ENCODE data around the gene PRDM13. TPM values are rescaled to one million over a fixed set of nuclear protein-coding genes. Genes with fewer than 3 reads are reported as not detected.

Gene PRDM13
- total RNA-seq, 1 experiment from 2014 or later: 1.3 TPM

- H3K27me3 Mint-ChIP-seq (ENCODE audit: unreplicated experiment): peaks cover 79% of the 10 kb centered on the region
- intact Hi-C loops (cut with micrococcal nuclease; ENCODE audit: unreplicated experiment): no loop called here
- TF ChIP-seq CTCF (IDR thresholded peaks at IDR 0.05; ENCODE audit: unreplicated experiment): no peak
- no peaks in the 10 kb centered on the region for H3K9me3 Mint-ChIP-seq (ENCODE audit: low read depth, unreplicated experiment)
- H3K27ac Mint-ChIP-seq (ENCODE audit: unreplicated experiment): no peak overlapping the region
- no TSS peak for BruUV-seq (replicated peaks)
- H3K36me3 Mint-ChIP-seq (ENCODE audit: insufficient read depth, unreplicated experiment): peaks cover 3% of the 10 kb centered on the region
- H3K4me3 Mint-ChIP-seq (ENCODE audit: low read depth, unreplicated experiment): no peak overlapping the region
- CTCF ChIA-PET: interaction anchor here (1.3 kb wide), 1 partner anchor 21 kb away, joined by 5 read pairs; no protein-coding TSS in a partner anchor
- H3K4me1 Mint-ChIP-seq (ENCODE audit: low read depth, unreplicated experiment): no peaks in the 10 kb centered on the region
- DNase-seq: no peak
Measured at GRCh38 chr6:99608886-99609482, 2.4 kb downstream of the PRDM13 start.

- intact Hi-C loops (cut with micrococcal nuclease; ENCODE audit: unreplicated experiment): no loop called here
- no peak for DNase-seq
- H3K4me1 Mint-ChIP-seq (ENCODE audit: low read depth, unreplicated experiment): no peaks in the 10 kb centered on the region
- H3K4me3 Mint-ChIP-seq (ENCODE audit: low read depth, unreplicated experiment): no peak overlapping the region
- peaks cover 69% of the 10 kb centered on the region for H3K27me3 Mint-ChIP-seq (ENCODE audit: unreplicated experiment)
- H3K27ac Mint-ChIP-seq (ENCODE audit: unreplicated experiment): no peak overlapping the region
- TF ChIP-seq CTCF (IDR thresholded peaks at IDR 0.05; ENCODE audit: unreplicated experiment): no peak
- no TSS peak for BruUV-seq (replicated peaks)
- CTCF ChIA-PET: interaction anchor here (1.3 kb wide), 1 partner anchor 22 kb away, joined by 5 read pairs; no protein-coding TSS in a partner anchor
- peaks cover 14% of the 10 kb centered on the region for H3K36me3 Mint-ChIP-seq (ENCODE audit: insufficient read depth, unreplicated experiment)
- no peaks in the 10 kb centered on the region for H3K9me3 Mint-ChIP-seq (ENCODE audit: low read depth, unreplicated experiment)
Measured at GRCh38 chr6:99609905-99610489, 3.4 kb downstream of the PRDM13 start.

- no peak overlapping the region for H3K4me3 Mint-ChIP-seq (ENCODE audit: low read depth, unreplicated experiment)
- no peak for TF ChIP-seq CTCF (IDR thresholded peaks at IDR 0.05; ENCODE audit: unreplicated experiment)
- H3K27ac Mint-ChIP-seq (ENCODE audit: unreplicated experiment): no peak overlapping the region
- no peak for DNase-seq
- intact Hi-C loops (cut with micrococcal nuclease; ENCODE audit: unreplicated experiment): no loop called here
- H3K4me1 Mint-ChIP-seq (ENCODE audit: low read depth, unreplicated experiment): no peaks in the 10 kb centered on the region
- H3K27me3 Mint-ChIP-seq (ENCODE audit: unreplicated experiment): peaks cover 57% of the 10 kb centered on the region
- H3K9me3 Mint-ChIP-seq (ENCODE audit: low read depth, unreplicated experiment): no peaks in the 10 kb centered on the region
- peaks cover 14% of the 10 kb centered on the region for H3K36me3 Mint-ChIP-seq (ENCODE audit: insufficient read depth, unreplicated experiment)
- BruUV-seq (replicated peaks): no TSS peak
- CTCF ChIA-PET: no interaction called here
Measured at GRCh38 chr6:99611148-99611547, 4.5 kb downstream of the PRDM13 start.

- H3K9me3 Mint-ChIP-seq (ENCODE audit: low read depth, unreplicated experiment): no peaks in the 10 kb centered on the region
Measured at GRCh38 chr6:99612551-99613408, 6.1 kb downstream of the PRDM13 start.

More at GRCh38 chr6:99612551-99613408, 6.1 kb downstream of the PRDM13 start:
- no TSS peak for BruUV-seq (replicated peaks)
- CTCF ChIA-PET: interaction anchor here (0.6 to 1.3 kb wide), 3 partner anchors 11 to 145 kb away, joined by 3 to 4 read pairs (median 3); no protein-coding TSS in a partner anchor
- Mint-ChIP-seq H3K27ac (ENCODE audit: unreplicated experiment) (no peak overlapping the region), H3K4me3 (ENCODE audit: low read depth, unreplicated experiment) (peak overlapping the region; percentile 95), H3K27me3 (ENCODE audit: unreplicated experiment) (peaks cover 43% of the 10 kb centered on the region), H3K4me1 (ENCODE audit: low read depth, unreplicated experiment) (no peaks in the 10 kb centered on the region), H3K36me3 (ENCODE audit: insufficient read depth, unreplicated experiment) (peaks cover 14% of the 10 kb centered on the region)
- no peak for DNase-seq
- TF ChIP-seq CTCF (IDR thresholded peaks at IDR 0.05; ENCODE audit: unreplicated experiment): no peak
- intact Hi-C loops (cut with micrococcal nuclease; ENCODE audit: unreplicated experiment): no loop called here
